Measurements from ENCODE around the gene RNF208. TPM values are rescaled to one million over a fixed set of nuclear protein-coding genes. Genes with fewer than 3 reads are reported as not detected.

Gene RNF208
- total RNA-seq, 1 donor from 2014 or later = 4.3 TPM

DNA sequence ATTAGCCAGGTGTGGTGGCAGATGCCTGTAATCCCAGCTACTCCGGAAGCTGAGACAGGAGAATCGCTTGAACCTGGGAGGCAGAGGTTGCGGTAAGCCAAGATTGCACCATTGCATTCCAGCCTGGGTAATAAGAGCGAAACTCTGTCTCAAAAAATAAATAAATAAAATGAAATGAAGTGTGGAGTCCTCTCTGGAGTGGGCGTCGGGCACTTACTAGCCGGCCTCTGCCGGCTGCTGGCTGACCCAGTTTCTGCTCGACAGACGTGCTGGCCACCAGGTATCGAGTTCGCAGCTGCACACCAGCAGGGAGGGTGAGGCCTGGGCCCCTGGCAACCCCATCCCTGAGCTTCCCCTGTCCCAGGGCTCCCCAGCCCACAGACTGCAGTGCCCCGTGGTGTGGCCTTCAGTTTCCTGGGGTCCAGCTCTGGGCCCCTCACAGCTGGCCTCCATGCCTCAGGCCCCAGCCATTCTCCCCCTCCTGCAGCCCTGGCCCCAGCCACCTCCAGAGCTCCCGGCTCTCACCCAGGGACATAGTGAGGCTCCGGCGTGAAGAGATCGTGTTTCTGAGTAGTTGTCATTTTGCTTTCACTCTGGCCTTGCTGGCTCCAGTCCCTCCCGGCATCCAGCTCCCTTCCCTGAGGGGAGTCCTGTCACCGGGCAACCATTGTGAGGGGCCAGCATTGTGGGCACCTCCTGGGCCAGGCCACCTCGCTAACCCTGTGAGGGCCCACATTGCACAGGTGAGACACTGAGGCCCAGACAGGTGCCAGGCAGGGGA is 25.3 kb upstream of the RNF208 start:
- Histone ChIP-seq H3K36me3 (ENCODE audit: insufficient read depth, low read length) (peaks cover 7% of the 10 kb centered on the region), H3K4me3 (ENCODE audit: insufficient read depth, low read depth, low read length) (no peak overlapping the region), H3K4me1 (ENCODE audit: insufficient read depth, low read length) (peaks cover 14% of the 10 kb centered on the region), H4K20me1 (ENCODE audit: insufficient read depth, low read length) (peaks cover 29% of the 10 kb centered on the region), H3K27me3 (ENCODE audit: insufficient read depth, low read length) (no peaks in the 10 kb centered on the region), H3K27ac (ENCODE audit: low read depth, low read length) (no peak overlapping the region), H3K79me2 (ENCODE audit: insufficient read depth, low read length) (peaks cover 23% of the 10 kb centered on the region), H2AFZ (ENCODE audit: low read depth, low read length) (no peak overlapping the region), H3K4me2 (ENCODE audit: low read length) (no peak overlapping the region), H3K9me3 (ENCODE audit: insufficient read depth, low read depth, low read length) (no peaks in the 10 kb centered on the region), H3K9ac (ENCODE audit: low read length) (no peak overlapping the region)
- Mint-ChIP-seq H3K27ac (ENCODE audit: unreplicated experiment) (no peak overlapping the region), H3K4me1 (ENCODE audit: low read depth, unreplicated experiment) (peaks cover 17% of the 10 kb centered on the region), H3K27me3 (ENCODE audit: low read depth, unreplicated experiment) (peaks cover 4% of the 10 kb centered on the region), H3K9me3 (ENCODE audit: unreplicated experiment) (no peaks in the 10 kb centered on the region), H3K36me3 (ENCODE audit: low read depth, unreplicated experiment) (peaks cover 5% of the 10 kb centered on the region), H3K4me3 (ENCODE audit: unreplicated experiment) (peak overlapping the region; percentile 41)
- FAIRE-seq (no peak), DNase-seq (ENCODE audit: low read depth) (no peak)
- TF ChIP-seq, protein P1, sequence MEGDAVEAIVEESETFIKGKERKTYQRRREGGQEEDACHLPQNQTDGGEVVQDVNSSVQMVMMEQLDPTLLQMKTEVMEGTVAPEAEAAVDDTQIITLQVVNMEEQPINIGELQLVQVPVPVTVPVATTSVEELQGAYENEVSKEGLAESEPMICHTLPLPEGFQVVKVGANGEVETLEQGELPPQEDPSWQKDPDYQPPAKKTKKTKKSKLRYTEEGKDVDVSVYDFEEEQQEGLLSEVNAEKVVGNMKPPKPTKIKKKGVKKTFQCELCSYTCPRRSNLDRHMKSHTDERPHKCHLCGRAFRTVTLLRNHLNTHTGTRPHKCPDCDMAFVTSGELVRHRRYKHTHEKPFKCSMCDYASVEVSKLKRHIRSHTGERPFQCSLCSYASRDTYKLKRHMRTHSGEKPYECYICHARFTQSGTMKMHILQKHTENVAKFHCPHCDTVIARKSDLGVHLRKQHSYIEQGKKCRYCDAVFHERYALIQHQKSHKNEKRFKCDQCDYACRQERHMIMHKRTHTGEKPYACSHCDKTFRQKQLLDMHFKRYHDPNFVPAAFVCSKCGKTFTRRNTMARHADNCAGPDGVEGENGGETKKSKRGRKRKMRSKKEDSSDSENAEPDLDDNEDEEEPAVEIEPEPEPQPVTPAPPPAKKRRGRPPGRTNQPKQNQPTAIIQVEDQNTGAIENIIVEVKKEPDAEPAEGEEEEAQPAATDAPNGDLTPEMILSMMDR (IDR thresholded peaks at IDR 0.05; ENCODE audit: insufficient read depth, low read depth, low read length) = no peak
- no peak for TF ChIP-seq EZH2 (IDR thresholded peaks at IDR 0.05; ENCODE audit: insufficient read depth, low read length)

DNA sequence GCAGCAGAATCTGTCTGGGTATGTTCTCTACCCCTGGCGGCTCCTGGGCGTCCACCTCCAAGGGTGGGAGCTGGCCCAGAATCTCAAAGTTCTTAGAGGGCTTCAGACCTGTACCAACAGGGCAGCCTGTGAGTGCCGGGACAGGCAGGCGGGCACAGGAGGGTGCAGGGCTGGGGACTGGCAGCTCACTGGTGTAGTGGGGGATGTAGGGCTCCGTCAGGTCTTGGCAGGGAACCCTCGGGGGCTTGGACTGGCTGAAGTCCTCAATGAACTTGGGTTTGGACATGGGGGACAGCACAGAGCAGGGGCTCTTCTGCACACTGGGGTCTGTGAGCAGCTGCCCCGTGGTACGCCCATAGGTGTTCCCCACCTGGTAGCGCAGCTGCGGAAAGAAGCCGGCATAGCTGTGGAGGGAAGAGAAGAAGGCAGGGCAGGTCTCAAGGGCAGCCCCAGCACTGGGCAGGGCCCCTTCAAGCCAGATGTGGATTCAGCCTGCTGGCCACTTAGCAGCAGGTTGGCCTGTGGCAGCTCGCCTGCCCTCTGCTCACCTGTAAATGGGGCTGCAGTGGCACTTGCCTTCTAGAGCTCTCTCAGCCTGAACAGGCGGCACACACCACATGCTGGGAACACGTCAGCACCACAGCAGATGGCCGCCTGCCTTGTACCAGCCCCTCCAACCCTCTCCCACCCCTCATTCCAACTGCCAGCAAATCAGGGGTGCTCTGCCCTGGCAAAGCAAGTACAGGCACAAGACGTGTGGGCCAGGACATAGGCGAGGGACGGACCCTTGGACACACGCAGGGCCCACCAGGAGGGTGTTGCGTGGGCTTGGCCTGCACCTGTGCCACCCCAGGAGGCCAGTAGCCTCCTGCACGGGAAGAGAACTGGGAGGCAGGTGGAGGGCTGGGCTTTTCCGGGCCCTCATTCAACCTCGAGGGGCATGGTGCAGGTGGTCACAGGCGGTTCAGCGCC is 23.7 kb upstream of the RNF208 start:
- peaks cover 9% of the 10 kb centered on the region for H3K36me3 ChIP-seq (ENCODE audit: insufficient read depth, low read length)
- Mint-ChIP-seq H3K4me3 (ENCODE audit: unreplicated experiment) (peak overlapping the region; percentile 40), H3K9me3 (ENCODE audit: unreplicated experiment) (no peaks in the 10 kb centered on the region), H3K27me3 (ENCODE audit: low read depth, unreplicated experiment) (peaks cover 4% of the 10 kb centered on the region), H3K4me1 (ENCODE audit: low read depth, unreplicated experiment) (peaks cover 18% of the 10 kb centered on the region), H3K27ac (ENCODE audit: unreplicated experiment) (no peak overlapping the region), H3K36me3 (ENCODE audit: low read depth, unreplicated experiment) (peaks cover 8% of the 10 kb centered on the region)
- H3K4me1 ChIP-seq (ENCODE audit: insufficient read depth, low read length) = peaks cover 18% of the 10 kb centered on the region
- no peaks in the 10 kb centered on the region for H3K9me3 ChIP-seq (ENCODE audit: insufficient read depth, low read depth, low read length)
- no peak for DNase-seq (ENCODE audit: low read depth)
- H3K4me2 ChIP-seq (ENCODE audit: low read length) = no peak overlapping the region
- H3K27me3 ChIP-seq (ENCODE audit: insufficient read depth, low read length) = no peaks in the 10 kb centered on the region
- H3K9ac ChIP-seq (ENCODE audit: low read length) = no peak overlapping the region
- H3K27ac ChIP-seq (ENCODE audit: low read depth, low read length) = no peak overlapping the region
- peaks cover 37% of the 10 kb centered on the region for H4K20me1 ChIP-seq (ENCODE audit: insufficient read depth, low read length)
- no peak overlapping the region for H3K4me3 ChIP-seq (ENCODE audit: insufficient read depth, low read depth, low read length)
- no peak overlapping the region for H2AFZ ChIP-seq (ENCODE audit: low read depth, low read length)
- no peak for TF ChIP-seq EZH2 (IDR thresholded peaks at IDR 0.05; ENCODE audit: insufficient read depth, low read length)
- TF ChIP-seq, protein P1 (IDR thresholded peaks at IDR 0.05; ENCODE audit: insufficient read depth, low read depth, low read length) = no peak
- H3K79me2 ChIP-seq (ENCODE audit: insufficient read depth, low read length) = peaks cover 32% of the 10 kb centered on the region
- no peak for FAIRE-seq
